ENCODE data around the gene UHRF2.

DNA sequence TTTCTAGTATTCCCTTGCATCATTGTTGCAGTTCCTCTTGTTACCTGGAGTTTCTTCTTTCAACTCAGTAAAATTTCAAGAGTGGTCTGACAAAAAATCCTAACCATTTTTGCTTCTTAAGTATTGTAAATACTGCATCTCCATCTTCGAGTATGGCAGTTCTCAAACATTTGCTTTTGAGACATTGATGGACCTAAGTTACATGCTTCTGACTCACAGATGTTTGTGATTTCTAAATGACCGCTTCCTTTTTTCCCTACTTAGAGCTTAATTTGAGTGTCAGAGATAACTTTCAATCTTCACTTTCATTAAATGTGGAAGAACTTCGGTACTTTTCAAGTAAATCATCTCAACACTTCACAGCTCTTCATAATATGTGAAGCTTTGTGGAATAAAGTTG lies 4.2 kb downstream of the UHRF2 start:
- TF ChIP-seq, protein P1, sequence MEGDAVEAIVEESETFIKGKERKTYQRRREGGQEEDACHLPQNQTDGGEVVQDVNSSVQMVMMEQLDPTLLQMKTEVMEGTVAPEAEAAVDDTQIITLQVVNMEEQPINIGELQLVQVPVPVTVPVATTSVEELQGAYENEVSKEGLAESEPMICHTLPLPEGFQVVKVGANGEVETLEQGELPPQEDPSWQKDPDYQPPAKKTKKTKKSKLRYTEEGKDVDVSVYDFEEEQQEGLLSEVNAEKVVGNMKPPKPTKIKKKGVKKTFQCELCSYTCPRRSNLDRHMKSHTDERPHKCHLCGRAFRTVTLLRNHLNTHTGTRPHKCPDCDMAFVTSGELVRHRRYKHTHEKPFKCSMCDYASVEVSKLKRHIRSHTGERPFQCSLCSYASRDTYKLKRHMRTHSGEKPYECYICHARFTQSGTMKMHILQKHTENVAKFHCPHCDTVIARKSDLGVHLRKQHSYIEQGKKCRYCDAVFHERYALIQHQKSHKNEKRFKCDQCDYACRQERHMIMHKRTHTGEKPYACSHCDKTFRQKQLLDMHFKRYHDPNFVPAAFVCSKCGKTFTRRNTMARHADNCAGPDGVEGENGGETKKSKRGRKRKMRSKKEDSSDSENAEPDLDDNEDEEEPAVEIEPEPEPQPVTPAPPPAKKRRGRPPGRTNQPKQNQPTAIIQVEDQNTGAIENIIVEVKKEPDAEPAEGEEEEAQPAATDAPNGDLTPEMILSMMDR (IDR thresholded peaks at IDR 0.05): no peak
- no peak for TF ChIP-seq ZFX (IDR thresholded peaks at IDR 0.05; ENCODE audit: borderline replicate concordance)
